ENCODE data around the gene SEC23IP. TPM values are rescaled to one million over a fixed set of nuclear protein-coding genes. Genes with fewer than 3 reads are reported as not detected.

The SEC23IP gene
- polyA plus RNA-seq, 1 donor (not counting 4 experiments of a cell fraction or from before 2014, with no cell fraction given) = 36.9 TPM

DNA sequence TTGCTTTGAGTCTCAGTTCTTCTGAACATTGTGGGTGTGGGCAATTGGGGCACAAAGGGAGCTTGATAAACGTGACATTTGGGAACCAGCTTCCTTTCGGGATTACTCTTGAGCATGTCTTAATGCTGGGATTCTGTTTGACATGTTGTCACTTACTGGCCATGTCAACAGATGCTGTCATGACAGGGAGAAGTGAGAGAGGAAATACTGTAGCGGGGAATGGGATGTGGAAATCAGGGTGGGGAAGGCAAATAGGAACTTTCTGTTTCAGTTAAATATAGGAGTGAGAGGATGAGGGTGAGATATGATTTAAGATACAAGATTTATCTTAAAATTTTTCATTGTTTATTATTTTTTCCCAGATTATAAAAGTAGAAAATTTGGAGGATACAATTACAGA is 83.9 kb downstream of the SEC23IP start:
- H3K36me3 ChIP-seq (ENCODE audit: control insufficient read depth in 2 of 2, extremely low read depth in 1 of 2, insufficient read depth in 2 of 2, low read length in 2 of 2) = no peaks in the 10 kb centered on the region
- no peak overlapping the region for H3K4me2 ChIP-seq (ENCODE audit: control insufficient read depth, extremely low read depth, insufficient read depth, low read depth, low read length)
- H3K4me3 ChIP-seq (ENCODE audit: control insufficient read depth in 2 of 3, extremely low read depth in 1 of 3, insufficient read depth in 2 of 3, low read depth in 1 of 3, low read length in 3 of 3) = no peak overlapping the region
- TF ChIP-seq EZH2 (IDR thresholded peaks at IDR 0.05; ENCODE audit: low read length) = no peak
- TF ChIP-seq, protein P1, sequence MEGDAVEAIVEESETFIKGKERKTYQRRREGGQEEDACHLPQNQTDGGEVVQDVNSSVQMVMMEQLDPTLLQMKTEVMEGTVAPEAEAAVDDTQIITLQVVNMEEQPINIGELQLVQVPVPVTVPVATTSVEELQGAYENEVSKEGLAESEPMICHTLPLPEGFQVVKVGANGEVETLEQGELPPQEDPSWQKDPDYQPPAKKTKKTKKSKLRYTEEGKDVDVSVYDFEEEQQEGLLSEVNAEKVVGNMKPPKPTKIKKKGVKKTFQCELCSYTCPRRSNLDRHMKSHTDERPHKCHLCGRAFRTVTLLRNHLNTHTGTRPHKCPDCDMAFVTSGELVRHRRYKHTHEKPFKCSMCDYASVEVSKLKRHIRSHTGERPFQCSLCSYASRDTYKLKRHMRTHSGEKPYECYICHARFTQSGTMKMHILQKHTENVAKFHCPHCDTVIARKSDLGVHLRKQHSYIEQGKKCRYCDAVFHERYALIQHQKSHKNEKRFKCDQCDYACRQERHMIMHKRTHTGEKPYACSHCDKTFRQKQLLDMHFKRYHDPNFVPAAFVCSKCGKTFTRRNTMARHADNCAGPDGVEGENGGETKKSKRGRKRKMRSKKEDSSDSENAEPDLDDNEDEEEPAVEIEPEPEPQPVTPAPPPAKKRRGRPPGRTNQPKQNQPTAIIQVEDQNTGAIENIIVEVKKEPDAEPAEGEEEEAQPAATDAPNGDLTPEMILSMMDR (optimal IDR thresholded peaks at IDR 0.05 in 1 of 3, IDR thresholded peaks at IDR 0.05 in 1 of 3, conservative IDR thresholded peaks at IDR 0.05 in 1 of 3; ENCODE audit: extremely low read depth in 1 of 3, insufficient read depth in 2 of 3, low read length in 3 of 3) = no peak
- no peak overlapping the region for H3K9ac ChIP-seq (ENCODE audit: control insufficient read depth, extremely low read depth, insufficient read depth, low read length)
- no peaks in the 10 kb centered on the region for H3K9me1 ChIP-seq (ENCODE audit: control insufficient read depth, extremely low read depth, insufficient read depth, low read length)
- dilution Hi-C loops (cut with MboI; ENCODE audit: extremely low pct_ligation_motif_present, low sequenced_read_pairs) = no loop called here
- no peaks in the 10 kb centered on the region for H4K20me1 ChIP-seq (ENCODE audit: control insufficient read depth, extremely low read depth, insufficient read depth, low read length)
- H3K4me1 ChIP-seq (ENCODE audit: control insufficient read depth, extremely low read depth, insufficient read depth, low read length) = no peaks in the 10 kb centered on the region
- H3K27me3 ChIP-seq (ENCODE audit: control insufficient read depth, extremely low read depth, insufficient read depth, low read length) = no peaks in the 10 kb centered on the region
- H3K9me3 ChIP-seq (ENCODE audit: control insufficient read depth, low read depth, low read length) = no peaks in the 10 kb centered on the region
- no peak overlapping the region for H3K27ac ChIP-seq (ENCODE audit: control insufficient read depth, insufficient read depth, low read length)
- FAIRE-seq (no peak), DNase-seq (ENCODE audit: low read depth, low spot score) (no peak)
- no peak overlapping the region for H2AFZ ChIP-seq (ENCODE audit: control insufficient read depth, low read length)
- no peaks in the 10 kb centered on the region for H3K79me2 ChIP-seq (ENCODE audit: control insufficient read depth, insufficient read depth, low read length)

DNA sequence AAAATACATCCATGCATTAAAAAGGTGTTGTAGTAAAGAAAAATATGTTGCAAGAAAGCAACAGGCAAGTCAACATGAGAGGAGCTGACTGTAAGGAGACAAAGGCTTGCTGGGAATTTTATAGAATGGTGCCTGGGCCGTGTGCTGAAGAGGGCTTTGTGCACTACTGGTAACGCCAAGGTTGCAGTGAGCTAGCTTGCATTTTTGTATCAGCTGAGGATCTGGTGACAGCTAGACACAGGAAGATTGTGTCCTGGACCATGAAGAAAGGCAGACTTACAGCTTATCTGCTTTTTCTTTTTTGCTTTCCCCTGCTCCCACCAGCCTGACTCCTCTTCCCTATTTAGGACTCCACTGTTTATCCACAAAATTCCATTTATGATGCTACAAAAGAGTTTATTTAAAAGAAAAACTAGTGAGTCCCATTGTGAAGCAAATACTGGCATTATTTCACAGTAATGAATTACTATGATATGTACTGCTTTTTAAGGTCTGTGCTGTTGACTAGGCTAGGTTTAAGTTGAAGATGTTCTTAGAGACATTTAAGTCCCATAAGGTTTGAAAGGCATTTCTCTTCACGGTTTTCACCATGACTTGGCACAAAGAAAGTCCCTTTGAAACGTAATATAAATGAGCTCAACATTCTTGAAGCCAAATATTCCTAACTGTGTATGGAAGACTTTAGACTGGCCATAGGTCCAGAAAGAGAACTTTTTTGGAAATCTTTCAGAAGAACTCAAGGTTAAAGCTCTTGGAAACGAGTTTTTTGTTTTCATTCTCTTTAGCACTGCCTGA is 88.6 kb downstream of the SEC23IP start:
- no peaks in the 10 kb centered on the region for H3K36me3 ChIP-seq (ENCODE audit: control insufficient read depth in 2 of 2, extremely low read depth in 1 of 2, insufficient read depth in 2 of 2, low read length in 2 of 2)
- no peaks in the 10 kb centered on the region for H3K27me3 ChIP-seq (ENCODE audit: control insufficient read depth, extremely low read depth, insufficient read depth, low read length)
- FAIRE-seq = no peak
- H3K4me2 ChIP-seq (ENCODE audit: control insufficient read depth, extremely low read depth, insufficient read depth, low read depth, low read length) = no peak overlapping the region
- no peaks in the 10 kb centered on the region for H3K9me1 ChIP-seq (ENCODE audit: control insufficient read depth, extremely low read depth, insufficient read depth, low read length)
- H3K4me1 ChIP-seq (ENCODE audit: control insufficient read depth, extremely low read depth, insufficient read depth, low read length) = no peaks in the 10 kb centered on the region
- dilution Hi-C loops (cut with MboI; ENCODE audit: extremely low pct_ligation_motif_present, low sequenced_read_pairs) = no loop called here
- DNase-seq (ENCODE audit: low read depth, low spot score) = no peak
- no peaks in the 10 kb centered on the region for H3K9me3 ChIP-seq (ENCODE audit: control insufficient read depth, low read depth, low read length)
- H3K4me3 ChIP-seq (ENCODE audit: control insufficient read depth in 2 of 3, extremely low read depth in 1 of 3, insufficient read depth in 2 of 3, low read depth in 1 of 3, low read length in 3 of 3) = no peak overlapping the region
- no peaks in the 10 kb centered on the region for H4K20me1 ChIP-seq (ENCODE audit: control insufficient read depth, extremely low read depth, insufficient read depth, low read length)
- no peak overlapping the region for H3K27ac ChIP-seq (ENCODE audit: control insufficient read depth, insufficient read depth, low read length)
- no peak overlapping the region for H2AFZ ChIP-seq (ENCODE audit: control insufficient read depth, low read length)
- no peaks in the 10 kb centered on the region for H3K79me2 ChIP-seq (ENCODE audit: control insufficient read depth, insufficient read depth, low read length)
- TF ChIP-seq, protein P1 (optimal IDR thresholded peaks at IDR 0.05 in 1 of 3, IDR thresholded peaks at IDR 0.05 in 1 of 3, conservative IDR thresholded peaks at IDR 0.05 in 1 of 3; ENCODE audit: extremely low read depth in 1 of 3, insufficient read depth in 2 of 3, low read length in 3 of 3) = no peak
- no peak for TF ChIP-seq EZH2 (IDR thresholded peaks at IDR 0.05; ENCODE audit: low read length)
- H3K9ac ChIP-seq (ENCODE audit: control insufficient read depth, extremely low read depth, insufficient read depth, low read length) = no peak overlapping the region

Data from keratinocyte (primary cell).